GM18951 (cell line): ENCODE results near the gene LCP1.

Experiments used
- POLR2A ChIP-seq: IDR thresholded peaks from 4 replicates; pipeline ENCODE4 v1.6.1; 2011; ENCODE audit warnings: mild to moderate bottlenecking; ENCODE audit not compliant: insufficient read length, insufficient read depth; ENCODE audit errors: extremely low read depth
- in situ Hi-C: fragments of 300-500 bp; cut with MboI; formaldehyde crosslinking; loops from one replicate; pipeline ENCODE4 v1.12.0; 2022; ENCODE audit warnings: low sequenced_read_pairs, mixed read lengths, inconsistent platforms; ENCODE audit not compliant: unreplicated experiment

The LCP1 gene

DNA sequence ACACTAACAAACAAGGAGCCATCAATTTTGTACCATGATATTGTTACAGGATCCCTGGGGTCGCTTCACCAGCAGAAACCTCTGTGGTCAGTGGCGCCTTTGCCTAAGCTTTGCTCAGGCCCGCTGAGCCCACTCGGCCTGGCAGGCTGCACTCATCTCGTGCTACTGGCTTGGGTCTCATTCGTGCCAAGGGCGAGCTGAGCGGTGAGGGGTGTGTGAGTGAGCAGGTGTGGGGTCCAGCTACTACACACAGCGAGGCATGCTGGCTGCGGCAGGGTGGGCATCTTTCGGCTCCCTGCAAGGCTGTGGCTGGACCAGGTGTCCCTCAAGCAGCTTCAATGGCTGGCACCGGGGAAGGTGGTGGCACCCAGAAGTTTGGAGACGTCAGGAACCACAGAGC, 96.2 kb downstream of the LCP1 start:
- in situ Hi-C loops = no loop called here

DNA sequence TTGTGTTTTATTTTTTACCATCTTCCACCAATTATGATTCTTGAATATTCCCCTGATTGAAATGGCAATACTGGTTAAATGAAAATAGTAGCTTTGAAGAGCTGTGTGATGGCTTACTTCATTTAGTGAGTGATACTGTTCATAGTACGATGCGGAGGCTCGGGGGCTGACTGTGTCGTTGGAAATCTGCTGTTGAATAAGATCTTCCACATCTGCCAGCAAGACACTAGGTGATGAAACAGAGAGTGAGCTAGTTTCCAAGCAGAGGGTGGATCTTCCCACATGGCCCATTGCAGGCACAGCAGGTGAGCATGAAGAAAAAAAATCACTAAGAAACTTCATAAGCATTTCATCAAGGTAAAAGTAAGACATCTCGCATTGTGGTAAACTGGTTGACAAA, 99.7 kb downstream of the LCP1 start:
- TF ChIP-seq POLR2A = no peak
- in situ Hi-C loops = no loop called here

More for the DNA sequence above, 96.2 kb downstream of the LCP1 start:
- no peak for TF ChIP-seq POLR2A

DNA sequence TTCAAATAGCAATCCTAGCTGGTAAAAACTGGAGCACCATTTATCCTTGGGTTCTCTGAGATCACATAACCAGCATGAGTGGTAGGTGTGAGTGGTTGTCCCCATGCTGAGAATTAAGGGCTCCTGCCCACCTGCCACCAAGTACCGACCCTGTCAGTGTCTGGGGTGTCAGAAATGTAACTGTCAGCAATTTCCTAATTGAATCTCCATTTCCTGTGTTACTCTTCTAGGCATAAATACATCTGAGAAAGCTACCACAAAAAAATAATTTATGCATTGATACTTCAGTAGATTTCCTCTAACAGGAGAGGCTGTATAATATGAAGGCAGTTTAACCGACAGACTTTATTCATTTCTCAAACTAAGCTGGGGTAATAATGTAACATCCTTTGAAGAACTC, 102.2 kb downstream of the LCP1 start:
- in situ Hi-C loops = no loop called here
- no peak for TF ChIP-seq POLR2A

DNA sequence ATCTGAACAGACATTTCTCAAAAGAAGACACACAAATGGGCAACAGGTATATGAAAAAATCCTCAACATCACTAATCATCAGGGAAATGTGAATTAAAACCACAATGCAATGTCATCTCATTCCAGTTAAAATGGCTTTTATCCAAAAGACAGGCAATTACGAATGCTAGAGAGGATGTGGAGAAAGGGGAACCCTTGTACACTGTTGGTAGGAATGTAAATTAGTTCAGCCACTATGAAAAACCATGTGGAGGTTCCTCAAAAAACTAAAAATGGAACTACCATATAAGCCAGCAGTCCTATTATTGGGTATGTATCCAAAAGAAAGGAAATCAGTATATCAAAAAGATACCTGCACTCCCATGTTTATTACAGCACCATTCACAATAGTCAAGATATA, 104.7 kb downstream of the LCP1 start:
- TF ChIP-seq POLR2A = no peak
- in situ Hi-C loops = no loop called here

DNA sequence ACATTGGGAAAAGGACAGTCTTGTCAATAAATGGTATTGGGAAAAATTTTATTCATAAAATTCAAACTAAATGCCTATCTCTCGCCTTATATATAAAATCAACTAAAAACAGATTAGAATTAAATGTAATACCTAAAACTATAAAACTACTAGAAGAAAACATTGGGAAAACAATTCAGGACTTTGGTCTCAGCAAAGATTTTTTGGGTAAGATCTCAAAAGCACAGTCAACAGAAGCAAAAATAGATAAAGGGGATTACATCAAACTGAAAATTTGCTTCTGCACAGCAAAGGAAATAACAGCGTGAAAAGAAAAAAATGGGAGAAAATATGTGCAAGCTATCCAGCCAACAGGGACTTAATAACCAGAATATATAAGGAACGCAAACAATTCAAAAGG, 105.2 kb downstream of the LCP1 start:
- in situ Hi-C loops = no loop called here
- TF ChIP-seq POLR2A = no peak
